HepG2 (cell line): Measurements from ENCODE around the gene ABCF1. TPM values are rescaled to one million over a fixed set of nuclear protein-coding genes. Genes with fewer than 3 reads are reported as not detected.

Source experiments
- ETV6 ChIP-seq: sonication (generic); formaldehyde crosslinking; conservative IDR thresholded peaks from 2 replicates; pipeline ENCODE4 v1.4.0; 2020; ENCODE audit warnings: missing genetic modification reagents
- EZH2 ChIP-seq: conservative IDR thresholded peaks from 2 replicates; pipeline ENCODE4 v1.6.1; 2012; ENCODE audit warnings: mild to moderate bottlenecking, low read depth, low read length, moderate library complexity
- FOXM1 ChIP-seq: sonication (generic); formaldehyde crosslinking; IDR thresholded peaks from 2 replicates; pipeline ENCODE4 v1.5.0; 2020; ENCODE audit warnings: missing genetic modification reagents
- HDAC1 ChIP-seq: sonication (generic); formaldehyde crosslinking; IDR thresholded peaks from 2 replicates; pipeline ENCODE4 v1.5.1; 2020; ENCODE audit warnings: mild to moderate bottlenecking, missing genetic modification reagents
- KLF9 ChIP-seq: IDR thresholded peaks from 2 replicates; pipeline ENCODE4 v1.6.1; 2016; ENCODE audit warnings: low read depth
- NFATC3 ChIP-seq: sonication (generic); formaldehyde crosslinking; IDR thresholded peaks from 2 replicates; pipeline ENCODE4 v1.5.1; 2020; ENCODE audit warnings: mild to moderate bottlenecking, missing genetic modification reagents
- NFRKB ChIP-seq: fragments of 450-650 bp; IDR thresholded peaks from 2 replicates; pipeline ENCODE4 v1.6.1; 2017
- NFYC ChIP-seq: IDR thresholded peaks from 2 replicates; pipeline ENCODE4 v1.6.1; 2016; ENCODE audit warnings: missing genetic modification reagents, missing compliant biosample characterization
- POLR2AphosphoS5 ChIP-seq: IDR thresholded peaks from 2 replicates; pipeline ENCODE4 v1.6.1; 2012; ENCODE audit warnings: low read depth, low read length
- RAD21 ChIP-seq: fragments of 450-650 bp; formaldehyde crosslinking; IDR thresholded peaks from 2 replicates; pipeline ENCODE4 v1.5.0; 2020; ENCODE audit warnings: mild to moderate bottlenecking
- SP140L ChIP-seq: sonication (generic); formaldehyde crosslinking; IDR thresholded peaks from 2 replicates; pipeline ENCODE4 v1.4.0; 2020; ENCODE audit warnings: missing genetic modification reagents, borderline replicate concordance
- ZKSCAN1 ChIP-seq: fragments of 150-350 bp; IDR thresholded peaks from 2 replicates; pipeline ENCODE4 v1.6.1; 2014; ENCODE audit warnings: low read length
- ZNF121 ChIP-seq: sonication (generic); formaldehyde crosslinking; IDR thresholded peaks from 2 replicates; pipeline ENCODE4 v1.5.0; 2020; ENCODE audit warnings: mild to moderate bottlenecking, missing genetic modification reagents
- ZNF205 ChIP-seq: IDR thresholded peaks from 2 replicates; pipeline ENCODE4 v1.6.1; 2018; ENCODE audit warnings: missing biosample characterization, missing genetic modification reagents
- ZNF335 ChIP-seq: sonication (generic); formaldehyde crosslinking; IDR thresholded peaks from 2 replicates; pipeline ENCODE4 v1.4.0; 2020; ENCODE audit warnings: missing genetic modification reagents
- ZNF556 ChIP-seq: sonication (generic); formaldehyde crosslinking; IDR thresholded peaks from 2 replicates; pipeline ENCODE4 v1.4.0; 2020; ENCODE audit warnings: mild to moderate bottlenecking, missing genetic modification reagents, borderline replicate concordance
- ZNF724P ChIP-seq: sonication (generic); formaldehyde crosslinking; IDR thresholded peaks from 2 replicates; pipeline ENCODE4 v1.8.0; 2022; ENCODE audit warnings: missing genetic modification reagents, borderline replicate concordance
- ZNF782 ChIP-seq: sonication (generic); formaldehyde crosslinking; IDR thresholded peaks from 2 replicates; pipeline ENCODE4 v1.4.0; 2020; ENCODE audit warnings: missing genetic modification reagents, mild to moderate bottlenecking, borderline replicate concordance
- ZNF879 ChIP-seq: sonication (generic); formaldehyde crosslinking; IDR thresholded peaks from 2 replicates; pipeline ENCODE4 v1.8.1; 2023; ENCODE audit warnings: missing genetic modification reagents
- polyA plus RNA-seq, 8 experiments: library from polyadenylated mRNA; depleted of rRNA in 3 of 8; stranded (reverse) in 7 of 8; unstranded in 1 of 8; fragments of >200 nt; fragmentation: Illumina TruSeq in 4 of 8; extraction: Trizol in 4 of 8; gene quantifications; 2 replicates each; pipeline versions ENCODE4 v1.2.1 to v1.2.3, GENCODE V29; 2011 to 2016; ENCODE audit warnings: low read depth in 4 of 8, missing spikeins in 1 of 8, mixed read lengths in 1 of 8; ENCODE audit not compliant: insufficient read depth in 1 of 8
- total RNA-seq, 5 experiments: library from RNA; depleted of rRNA; stranded (reverse); fragments of >200 nt; fragmentation: Illumina TruSeq; extraction: Trizol; gene quantifications; 2 replicates each; pipeline ENCODE4 v1.2.3, GENCODE V29; 2016; ENCODE audit warnings: low read depth in 1 of 5
- TF ChIP-seq, protein P1 (sequence below): sonication (generic); formaldehyde crosslinking; IDR thresholded peaks from 2 replicates; pipeline ENCODE4 v1.4.0; 2020; ENCODE audit warnings: missing genetic modification reagents
- TF ChIP-seq, protein P2 (sequence below): sonication (generic); formaldehyde crosslinking; IDR thresholded peaks from 2 replicates; pipeline ENCODE4 v1.5.0; 2020; ENCODE audit warnings: missing genetic modification reagents, mild to moderate bottlenecking, borderline replicate concordance
- TF ChIP-seq, protein P3 (sequence below), 2 experiments: fragments of 450-650 bp in 1 of 2; sonication (generic) in 1 of 2; formaldehyde crosslinking; IDR thresholded peaks; 2 replicates each; pipeline versions ENCODE4 v1.5.0 to v1.8.0; 2020 to 2022; ENCODE audit warnings: mild to moderate bottlenecking in 1 of 2, missing genetic modification reagents in 1 of 2
- TF ChIP-seq, protein P4 (sequence below): sonication (generic); formaldehyde crosslinking; IDR thresholded peaks from 2 replicates; pipeline ENCODE4; 2020; ENCODE audit warnings: missing genetic modification reagents, mild to moderate bottlenecking, borderline replicate concordance

Gene ABCF1
- total and polyA plus RNA-seq, 2 of the 13 experiments (the other 11 are each of a cell fraction or from before 2014, with no cell fraction given) = 25.4 to 98.9 TPM

DNA sequence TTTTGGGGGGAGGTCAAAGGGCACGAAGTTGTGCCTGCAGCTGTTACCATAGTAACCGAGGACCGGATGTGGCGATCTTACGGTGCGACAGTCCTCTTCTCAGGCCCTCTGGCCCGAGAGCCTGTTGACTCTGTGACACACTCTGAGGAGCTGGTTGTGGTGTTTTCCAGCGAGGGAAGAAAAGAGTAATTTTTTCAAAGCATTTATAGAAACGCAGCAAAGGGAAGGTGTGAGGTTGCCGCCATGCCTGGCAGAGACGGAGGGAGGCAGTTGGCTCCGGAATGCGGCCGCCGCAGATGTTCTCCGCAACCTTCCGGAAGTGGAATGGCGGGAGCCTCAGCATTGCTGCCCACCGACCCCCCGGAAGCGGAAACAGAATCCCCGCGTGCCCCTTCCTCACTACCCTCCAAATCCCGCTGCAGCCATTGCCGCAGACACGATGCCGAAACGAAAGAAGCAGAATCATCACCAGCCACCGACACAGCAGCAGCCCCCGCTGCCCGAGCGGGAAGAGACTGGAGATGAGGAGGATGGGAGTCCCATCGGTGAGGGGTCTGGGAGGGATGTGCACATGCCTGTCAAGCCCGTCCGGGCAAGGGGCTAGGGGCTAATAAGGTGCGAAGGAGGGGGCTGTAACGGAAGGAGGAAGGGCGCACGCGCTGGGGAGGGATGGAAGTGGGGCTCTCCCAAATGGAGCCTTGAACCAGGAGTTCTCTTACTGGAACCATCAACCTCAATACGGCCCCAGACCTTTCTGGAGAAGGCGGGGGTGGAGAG is 14.1 kb upstream of the ABCF1 start, which contains the start of gene PRR3 (continued):
- TF ChIP-seq, protein P1, sequence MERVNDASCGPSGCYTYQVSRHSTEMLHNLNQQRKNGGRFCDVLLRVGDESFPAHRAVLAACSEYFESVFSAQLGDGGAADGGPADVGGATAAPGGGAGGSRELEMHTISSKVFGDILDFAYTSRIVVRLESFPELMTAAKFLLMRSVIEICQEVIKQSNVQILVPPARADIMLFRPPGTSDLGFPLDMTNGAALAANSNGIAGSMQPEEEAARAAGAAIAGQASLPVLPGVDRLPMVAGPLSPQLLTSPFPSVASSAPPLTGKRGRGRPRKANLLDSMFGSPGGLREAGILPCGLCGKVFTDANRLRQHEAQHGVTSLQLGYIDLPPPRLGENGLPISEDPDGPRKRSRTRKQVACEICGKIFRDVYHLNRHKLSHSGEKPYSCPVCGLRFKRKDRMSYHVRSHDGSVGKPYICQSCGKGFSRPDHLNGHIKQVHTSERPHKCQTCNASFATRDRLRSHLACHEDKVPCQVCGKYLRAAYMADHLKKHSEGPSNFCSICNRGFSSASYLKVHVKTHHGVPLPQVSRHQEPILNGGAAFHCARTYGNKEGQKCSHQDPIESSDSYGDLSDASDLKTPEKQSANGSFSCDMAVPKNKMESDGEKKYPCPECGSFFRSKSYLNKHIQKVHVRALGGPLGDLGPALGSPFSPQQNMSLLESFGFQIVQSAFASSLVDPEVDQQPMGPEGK (CRISPR knock-in tag) = peak; percentile 86
- peak; percentile 96 for TF ChIP-seq ZNF556
- peak; percentile 63; the same call in 1 of the 2 replicates for TF ChIP-seq ZNF782 (CRISPR knock-in tag)
- peak; percentile 97 for TF ChIP-seq NFATC3
- TF ChIP-seq, protein P2, sequence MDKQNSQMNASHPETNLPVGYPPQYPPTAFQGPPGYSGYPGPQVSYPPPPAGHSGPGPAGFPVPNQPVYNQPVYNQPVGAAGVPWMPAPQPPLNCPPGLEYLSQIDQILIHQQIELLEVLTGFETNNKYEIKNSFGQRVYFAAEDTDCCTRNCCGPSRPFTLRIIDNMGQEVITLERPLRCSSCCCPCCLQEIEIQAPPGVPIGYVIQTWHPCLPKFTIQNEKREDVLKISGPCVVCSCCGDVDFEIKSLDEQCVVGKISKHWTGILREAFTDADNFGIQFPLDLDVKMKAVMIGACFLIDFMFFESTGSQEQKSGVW = no peak
- TF ChIP-seq, protein P3, sequence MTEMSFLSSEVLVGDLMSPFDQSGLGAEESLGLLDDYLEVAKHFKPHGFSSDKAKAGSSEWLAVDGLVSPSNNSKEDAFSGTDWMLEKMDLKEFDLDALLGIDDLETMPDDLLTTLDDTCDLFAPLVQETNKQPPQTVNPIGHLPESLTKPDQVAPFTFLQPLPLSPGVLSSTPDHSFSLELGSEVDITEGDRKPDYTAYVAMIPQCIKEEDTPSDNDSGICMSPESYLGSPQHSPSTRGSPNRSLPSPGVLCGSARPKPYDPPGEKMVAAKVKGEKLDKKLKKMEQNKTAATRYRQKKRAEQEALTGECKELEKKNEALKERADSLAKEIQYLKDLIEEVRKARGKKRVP (CRISPR knock-in tag; IDR thresholded peaks at IDR 0.05) = peak in 1 of 2 experiments; percentile 78; a peak in 2 of 4 replicates
- no peak; the same call in 1 of the 2 replicates for TF ChIP-seq ZKSCAN1
- peak; percentile 98 for TF ChIP-seq HDAC1 (CRISPR knock-in tag)
- peak; percentile 59; the same call in 1 of the 2 replicates for TF ChIP-seq NFRKB
- no peak for TF ChIP-seq FOXM1
- peak; percentile 86; the same call in 1 of the 2 replicates for TF ChIP-seq ZNF724P (CRISPR knock-in tag)
- no peak for TF ChIP-seq NFYC (CRISPR knock-in tag)
- TF ChIP-seq ZNF121 = peak; percentile 59
- TF ChIP-seq ETV6 (CRISPR knock-in tag) = peak; percentile 45; the same call in 1 of the 2 replicates
- TF ChIP-seq SP140L (CRISPR knock-in tag) = no peak
- TF ChIP-seq ZNF335 = peak; percentile 98
- TF ChIP-seq, protein P4, sequence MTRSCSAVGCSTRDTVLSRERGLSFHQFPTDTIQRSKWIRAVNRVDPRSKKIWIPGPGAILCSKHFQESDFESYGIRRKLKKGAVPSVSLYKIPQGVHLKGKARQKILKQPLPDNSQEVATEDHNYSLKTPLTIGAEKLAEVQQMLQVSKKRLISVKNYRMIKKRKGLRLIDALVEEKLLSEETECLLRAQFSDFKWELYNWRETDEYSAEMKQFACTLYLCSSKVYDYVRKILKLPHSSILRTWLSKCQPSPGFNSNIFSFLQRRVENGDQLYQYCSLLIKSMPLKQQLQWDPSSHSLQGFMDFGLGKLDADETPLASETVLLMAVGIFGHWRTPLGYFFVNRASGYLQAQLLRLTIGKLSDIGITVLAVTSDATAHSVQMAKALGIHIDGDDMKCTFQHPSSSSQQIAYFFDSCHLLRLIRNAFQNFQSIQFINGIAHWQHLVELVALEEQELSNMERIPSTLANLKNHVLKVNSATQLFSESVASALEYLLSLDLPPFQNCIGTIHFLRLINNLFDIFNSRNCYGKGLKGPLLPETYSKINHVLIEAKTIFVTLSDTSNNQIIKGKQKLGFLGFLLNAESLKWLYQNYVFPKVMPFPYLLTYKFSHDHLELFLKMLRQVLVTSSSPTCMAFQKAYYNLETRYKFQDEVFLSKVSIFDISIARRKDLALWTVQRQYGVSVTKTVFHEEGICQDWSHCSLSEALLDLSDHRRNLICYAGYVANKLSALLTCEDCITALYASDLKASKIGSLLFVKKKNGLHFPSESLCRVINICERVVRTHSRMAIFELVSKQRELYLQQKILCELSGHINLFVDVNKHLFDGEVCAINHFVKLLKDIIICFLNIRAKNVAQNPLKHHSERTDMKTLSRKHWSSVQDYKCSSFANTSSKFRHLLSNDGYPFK (CRISPR knock-in tag) = peak; percentile 97
- no peak for TF ChIP-seq EZH2
- peak; percentile 70 for TF ChIP-seq ZNF879
- peak; percentile 37; the same call in 1 of the 2 replicates for TF ChIP-seq RAD21
- peak; percentile 88 for TF ChIP-seq POLR2AphosphoS5
- peak; percentile 48; the same call in 1 of the 2 replicates for TF ChIP-seq ZNF205 (CRISPR knock-in tag)
- no peak; the same call in 1 of the 2 replicates for TF ChIP-seq KLF9
